ENCODE results near the gene ASGR1.
"Not testable (repeated sequence)": the region's sequence is repeated elsewhere in the genome, so short reads cannot be mapped to it uniquely, and the experiment has no call there.

Gene ASGR1

DNA sequence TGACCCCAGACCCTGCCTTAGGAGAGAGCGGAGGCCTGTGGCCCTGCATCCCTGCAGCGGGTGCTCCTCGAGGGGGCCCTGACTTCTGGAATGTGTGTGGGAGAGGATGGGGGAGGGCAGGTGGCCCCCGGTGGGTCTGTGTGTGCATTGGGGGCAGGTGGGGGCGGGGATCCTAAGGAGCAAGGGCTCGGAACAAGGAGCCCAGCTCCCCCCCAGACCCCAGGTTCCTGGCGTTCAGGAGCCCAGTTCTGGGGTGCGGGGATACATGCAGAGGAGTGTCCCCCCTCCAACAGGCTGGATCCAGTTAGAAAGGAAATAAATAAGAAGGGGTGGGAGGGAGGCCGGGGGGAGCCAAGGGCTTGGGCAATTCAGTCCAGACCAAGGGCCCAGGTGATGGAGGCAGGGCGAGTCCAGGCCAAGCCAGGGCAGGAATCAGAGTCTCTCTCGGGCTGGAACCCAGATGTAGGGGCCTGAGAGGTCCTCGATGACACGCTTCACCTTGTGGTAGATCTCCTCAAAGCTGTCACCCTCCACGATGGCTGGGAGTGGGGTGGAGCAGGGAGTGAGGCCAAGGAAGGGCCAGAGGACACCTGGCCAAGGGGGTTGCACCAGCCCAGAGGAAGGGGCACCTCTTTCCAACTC lies 11.2 kb upstream of the ASGR1 start:
- DNase-seq: no peak

- no peak for DNase-seq
Observed at GRCh38 chr17:7186241-7186640, 7.1 kb upstream of the ASGR1 start.

GRCh38 chr17:7184647-7185046 lies 5.5 kb upstream of the ASGR1 start:
- no peak for DNase-seq

- DNase-seq: no peak
Observed at GRCh38 chr17:7184091-7184488, 4.9 kb upstream of the ASGR1 start.

- DNase-seq: no peak
Observed at GRCh38 chr17:7183433-7184090, 4.4 kb upstream of the ASGR1 start.

- not testable (repeated sequence) for DNase-seq
Observed at GRCh38 chr17:7182101-7182500, 2.9 kb upstream of the ASGR1 start.

DNA sequence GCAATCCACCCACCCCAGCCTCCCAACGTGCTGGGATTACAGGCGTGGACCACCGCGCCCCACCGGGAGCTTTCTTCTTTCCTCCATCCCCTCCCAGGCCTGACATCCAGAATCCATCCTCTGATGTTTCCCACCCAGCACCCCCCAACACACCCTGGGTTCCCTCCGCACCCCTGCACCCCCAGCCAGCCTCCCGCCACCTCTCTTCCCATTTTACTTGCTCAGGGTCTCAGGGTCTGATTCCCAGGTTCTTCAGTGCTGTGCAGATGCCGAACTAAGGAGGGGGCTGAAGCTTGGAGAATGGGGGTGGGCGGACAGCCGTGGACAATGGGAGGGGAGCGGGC lies 225 bp downstream of the ASGR1 start:
- DNase-seq: no peak

DNA sequence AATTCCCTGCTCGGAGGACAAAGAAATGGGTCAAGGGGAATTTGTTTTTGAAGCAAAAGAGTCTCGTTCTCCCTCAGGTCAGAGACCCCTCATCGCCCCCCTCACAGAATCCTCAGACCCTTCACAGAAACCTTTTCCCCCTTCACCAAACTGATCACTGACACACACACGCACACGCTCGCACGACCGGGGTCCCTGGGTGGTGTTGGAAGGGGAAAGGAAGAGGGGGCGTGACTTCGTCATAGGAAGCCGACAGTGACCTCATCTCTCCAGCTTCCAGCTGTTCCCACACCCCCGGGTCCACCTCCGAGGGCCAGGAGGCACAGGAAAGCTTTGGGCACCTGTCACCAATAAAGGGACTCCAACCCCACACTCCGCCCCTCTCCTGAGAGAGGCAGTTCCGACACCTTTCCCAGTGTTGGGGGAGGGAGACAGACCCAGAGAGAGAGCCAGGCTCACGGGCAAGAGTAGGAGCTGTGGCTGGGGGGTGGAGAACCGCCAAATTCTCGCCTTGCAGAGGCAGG lies 1.2 kb downstream of the ASGR1 start:
- no peak for DNase-seq

GRCh38 chr17:7177191-7177953 lies 1.8 kb downstream of the ASGR1 start:
- DNase-seq: no peak

DNA sequence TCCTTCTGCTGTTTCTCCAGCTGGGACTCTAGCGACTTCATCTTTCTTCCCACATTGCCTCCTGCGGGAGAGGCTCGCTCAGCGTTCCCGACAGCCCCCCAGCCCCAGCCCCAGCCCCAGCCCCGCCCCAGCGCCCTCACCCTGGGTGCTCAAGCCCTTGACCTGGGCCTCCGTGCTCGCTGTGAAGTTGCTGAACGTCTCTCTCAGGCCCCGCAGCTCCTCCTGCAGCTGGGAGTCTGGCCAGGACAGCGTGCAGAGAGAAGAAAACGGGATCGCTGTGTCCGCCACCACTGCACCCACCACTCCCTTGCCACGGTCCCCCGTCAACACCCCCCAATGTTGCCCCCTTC lies 2.4 kb downstream of the ASGR1 start:
- no peak for DNase-seq

- DNase-seq: no peak
Observed at GRCh38 chr17:7176107-7176840, 2.9 kb downstream of the ASGR1 start.

DNA sequence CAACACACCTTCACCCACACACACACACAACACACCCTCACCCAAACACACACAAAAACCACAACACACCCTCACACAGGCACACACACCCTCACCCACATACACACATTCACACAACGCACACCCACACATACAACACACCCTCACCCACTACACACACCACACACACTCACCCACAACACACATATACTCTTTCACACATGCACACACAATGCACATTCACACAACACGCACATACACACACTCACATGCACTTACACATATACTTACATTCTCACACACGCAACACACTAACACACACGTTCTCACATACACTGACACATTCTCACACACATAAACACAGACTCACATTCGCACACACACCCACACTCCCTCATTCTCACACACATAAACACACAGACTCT lies 3.8 kb downstream of the ASGR1 start:
- no peak for DNase-seq

GRCh38 chr17:7174603-7175326 lies 4.4 kb downstream of the ASGR1 start:
- no peak for DNase-seq

DNA sequence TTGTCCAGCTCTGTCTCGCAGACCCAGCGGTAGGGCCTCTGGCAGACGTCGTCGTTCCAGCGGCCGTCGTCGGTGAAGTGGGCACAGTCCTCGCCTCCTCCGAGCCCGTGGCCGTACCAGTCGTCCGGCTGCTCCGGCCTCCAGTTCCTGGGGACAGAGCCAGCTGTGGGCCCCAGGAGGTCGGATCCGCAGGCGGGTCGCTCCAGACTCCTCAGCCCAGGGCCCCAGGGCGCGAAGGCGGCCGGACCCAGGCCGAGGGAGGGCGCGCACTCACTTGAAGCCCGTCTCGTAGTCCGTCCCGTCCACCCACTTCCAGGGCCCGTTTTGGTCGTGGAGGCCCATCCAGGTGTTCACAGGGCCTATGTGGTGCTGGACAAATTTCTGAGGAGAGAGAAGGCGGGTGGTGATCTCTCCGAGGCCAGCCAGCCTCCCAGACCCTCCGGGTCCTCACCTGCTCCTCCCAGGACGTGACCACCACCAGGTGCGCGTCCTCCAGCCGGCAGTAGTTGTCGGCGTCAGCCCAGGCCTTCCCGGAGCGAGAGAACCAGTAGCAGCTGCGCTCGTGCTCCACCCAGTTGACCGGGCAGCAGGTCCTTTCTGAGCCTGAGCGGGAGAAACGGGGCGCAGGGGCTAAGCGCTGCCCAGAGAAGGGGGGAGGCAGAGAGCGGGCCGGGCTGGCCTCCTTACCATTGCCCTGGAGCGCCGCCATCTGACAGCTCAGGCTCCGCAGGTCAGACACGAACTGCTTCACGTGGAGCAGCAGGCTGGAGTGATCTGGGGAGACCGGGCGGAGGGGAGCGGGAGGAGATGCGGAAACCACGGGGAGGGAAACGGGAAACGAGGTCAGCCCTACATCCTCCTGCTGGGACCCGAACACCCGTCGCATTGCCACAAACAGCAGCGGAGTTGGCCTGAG lies 5.2 kb downstream of the ASGR1 start:
- no peak for DNase-seq

GRCh38 chr17:7172522-7173191 lies 6.5 kb downstream of the ASGR1 start:
- not testable (repeated sequence) for DNase-seq

DNA sequence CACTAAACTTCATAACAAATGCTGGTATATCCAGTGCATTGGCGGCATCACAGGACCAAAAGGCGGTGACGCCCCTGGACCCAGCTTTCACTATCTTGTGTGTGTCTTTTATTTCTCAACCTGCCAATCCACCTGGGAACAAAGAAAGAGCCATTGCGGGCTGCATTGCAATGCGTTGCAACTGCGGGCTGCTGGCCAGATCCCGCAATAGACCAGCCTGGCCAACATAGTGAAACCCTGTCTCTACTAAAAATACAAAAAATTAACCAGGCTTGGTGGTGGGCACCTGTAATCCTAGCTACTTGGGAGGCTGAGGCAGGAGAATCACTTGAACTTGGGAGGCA lies 9.6 kb downstream of the ASGR1 start:
- DNase-seq: not testable (repeated sequence)

DNA sequence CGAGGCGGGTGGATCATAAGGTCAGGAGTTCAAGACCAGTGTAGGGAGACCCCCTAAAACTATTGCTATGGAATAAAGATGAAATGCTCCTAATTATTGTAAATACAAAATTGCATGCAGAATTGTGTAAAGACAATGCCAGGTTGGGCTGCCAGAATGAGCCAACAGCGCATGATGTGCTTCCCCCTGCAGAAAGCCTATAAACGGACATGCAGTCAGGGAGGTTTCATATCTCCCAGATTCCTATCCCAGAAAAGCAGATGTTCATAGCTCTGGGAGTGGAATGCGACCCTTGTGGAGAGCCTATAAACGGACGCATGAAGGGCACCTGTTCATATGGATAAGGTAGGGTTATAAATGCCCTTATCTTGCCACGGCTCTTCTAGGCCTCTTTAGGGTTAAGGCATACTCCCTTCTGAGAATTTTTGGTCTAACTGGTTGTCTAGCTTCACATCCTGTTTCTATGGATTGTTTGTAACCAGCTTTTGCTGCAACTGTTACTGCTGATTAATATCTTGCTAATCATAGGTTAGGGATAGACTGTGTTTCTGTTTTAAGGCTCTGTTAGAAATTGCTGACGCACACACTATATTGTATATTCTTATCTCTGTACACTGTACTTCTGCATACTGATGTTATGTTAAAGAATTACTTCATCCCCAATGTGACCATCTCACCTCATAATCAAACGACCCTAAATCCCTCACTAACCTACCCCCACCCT lies 10.2 kb downstream of the ASGR1 start:
- not testable (repeated sequence) for DNase-seq

GRCh38 chr17:7167832-7168231 lies 11.3 kb downstream of the ASGR1 start:
- DNase-seq: no peak

DNA sequence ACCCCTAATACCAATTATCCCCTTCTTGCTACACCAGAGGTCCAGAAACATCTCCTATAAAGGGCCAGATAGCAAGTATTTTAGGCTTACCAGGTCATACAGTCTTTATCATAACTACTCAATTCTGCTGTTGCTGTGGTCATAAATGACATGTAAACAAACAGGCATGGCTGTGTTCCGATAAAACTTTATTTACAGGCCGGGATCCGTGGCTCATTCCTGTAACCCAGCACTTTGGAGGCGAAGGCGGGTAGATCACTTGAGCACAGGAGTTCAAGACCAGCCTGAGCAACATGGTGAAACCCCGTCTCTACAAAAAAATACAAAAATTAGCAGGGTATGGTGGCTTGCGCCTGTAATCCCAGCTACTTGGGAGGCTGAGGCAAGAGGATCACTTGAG lies 12.3 kb downstream of the ASGR1 start:
- DNase-seq: no peak

GRCh38 chr17:7159571-7159970 lies 19.6 kb downstream of the ASGR1 start:
- not testable (repeated sequence) for DNase-seq
